Transverse colon (tissue), 4 donors: ENCODE results near the gene OBSCN. TPM values are rescaled to one million over a fixed set of nuclear protein-coding genes. Genes with fewer than 3 reads are reported as not detected.

ENCODE experiments used
- DNase-seq: peaks from one replicate; pipeline ENCODE4 v3.0.0-alpha.2; 2019
- H3K27ac ChIP-seq, 4 donors: fragments of 200-600 bp; sonication (generic); 2 replicates each; pipeline ENCODE4 v1.5.1; 2016 to 2018; ENCODE audit warnings: inconsistent platforms in 4 of 4
- H3K27me3 ChIP-seq: fragments of 200-600 bp; sonication (generic); 2 replicates; pipeline ENCODE4 v1.5.1; 2017; ENCODE audit warnings: inconsistent platforms
- H3K36me3 ChIP-seq, 4 donors: fragments of 200-600 bp; sonication (generic); 2 replicates each; pipeline ENCODE4 v1.5.1; 2017 to 2019; ENCODE audit warnings: inconsistent platforms in 4 of 4
- H3K4me1 ChIP-seq, 4 donors: fragments of 200-600 bp; sonication (generic); 2 replicates each; pipeline ENCODE4 v1.5.1; 2017 to 2020; ENCODE audit warnings: inconsistent platforms in 4 of 4
- H3K4me3 ChIP-seq, 4 donors: fragments of 200-600 bp; sonication (generic); 1 replicate in 1 of 4; 2 replicates in 3 of 4; pipeline versions ENCODE4 v1.5.1 to v1.6.1; 2017 to 2019; ENCODE audit warnings: inconsistent platforms in 4 of 4
- H3K9me3 ChIP-seq, 2 donors: fragments of 200-600 bp; sonication (generic); 2 replicates each; pipeline ENCODE4 v1.5.1; 2017 to 2019; ENCODE audit warnings: inconsistent platforms in 2 of 2
- EP300 ChIP-seq: sonication (generic); formaldehyde crosslinking; IDR thresholded peaks from one replicate; pipeline ENCODE4 v1.6.1; 2017; ENCODE audit warnings: antibody characterized with exemption, low read depth
- POLR2A ChIP-seq: fragments of 450-650 bp; IDR thresholded peaks from one replicate; pipeline ENCODE4 v1.6.1; 2016; ENCODE audit warnings: antibody characterized with exemption, mild to moderate bottlenecking, moderate library complexity
- POLR2AphosphoS5 ChIP-seq, 3 donors: sonication (generic); formaldehyde crosslinking; IDR thresholded peaks; one replicate each; pipeline ENCODE4 v1.6.1; 2016; ENCODE audit warnings: antibody characterized with exemption in 3 of 3
- WGBS, 2 donors: methylation state at CpG; one replicate each; pipeline ENCODE4 v1.1.5; 2018; ENCODE audit warnings: low coverage in 1 of 2; 5-methylcytosine and 5-hydroxymethylcytosine counted together
- in situ Hi-C, 4 donors: fragments of 200-750 bp; cut with MboI; loops; one replicate each; pipeline versions ENCODE4 v1.15.0 to v1.15.1; 2017; ENCODE audit warnings: low sequenced_read_pairs in 3 of 4, low pct_ligation_motif_present in 1 of 4, low pct_unique_long_range_greater_than_20kb in 1 of 4
- intact Hi-C: fragments of 100-400 bp; cut with DNase I; formaldehyde crosslinking; loops from one replicate; pipeline ENCODE4 v1.15.1; 2023; ENCODE audit warnings: low total_unique reads
- total RNA-seq, 4 donors: library from RNA; depleted of rRNA; stranded (reverse); fragments of >200 nt; gene quantifications; one replicate each; pipeline ENCODE4 v1.1.0, GENCODE V29; 2016
- TF ChIP-seq, protein P1 (sequence below), 5 experiments: fragments of 200-600 bp in 3 of 5; fragments of 450-650 bp in 2 of 5; sonication (generic) in 3 of 5; IDR thresholded peaks; 1 replicate in 2 of 5; 2 replicates in 3 of 5; pipeline ENCODE4 v1.5.1; 2016 to 2017; ENCODE audit warnings: antibody characterized with exemption in 5 of 5, inconsistent platforms in 3 of 5, mild to moderate bottlenecking in 2 of 5, moderate library complexity in 1 of 5

OBSCN gene
- total RNA-seq, 4 donors from 2014 or later = 11.9 to 21.7 (median 15.8) TPM

DNA sequence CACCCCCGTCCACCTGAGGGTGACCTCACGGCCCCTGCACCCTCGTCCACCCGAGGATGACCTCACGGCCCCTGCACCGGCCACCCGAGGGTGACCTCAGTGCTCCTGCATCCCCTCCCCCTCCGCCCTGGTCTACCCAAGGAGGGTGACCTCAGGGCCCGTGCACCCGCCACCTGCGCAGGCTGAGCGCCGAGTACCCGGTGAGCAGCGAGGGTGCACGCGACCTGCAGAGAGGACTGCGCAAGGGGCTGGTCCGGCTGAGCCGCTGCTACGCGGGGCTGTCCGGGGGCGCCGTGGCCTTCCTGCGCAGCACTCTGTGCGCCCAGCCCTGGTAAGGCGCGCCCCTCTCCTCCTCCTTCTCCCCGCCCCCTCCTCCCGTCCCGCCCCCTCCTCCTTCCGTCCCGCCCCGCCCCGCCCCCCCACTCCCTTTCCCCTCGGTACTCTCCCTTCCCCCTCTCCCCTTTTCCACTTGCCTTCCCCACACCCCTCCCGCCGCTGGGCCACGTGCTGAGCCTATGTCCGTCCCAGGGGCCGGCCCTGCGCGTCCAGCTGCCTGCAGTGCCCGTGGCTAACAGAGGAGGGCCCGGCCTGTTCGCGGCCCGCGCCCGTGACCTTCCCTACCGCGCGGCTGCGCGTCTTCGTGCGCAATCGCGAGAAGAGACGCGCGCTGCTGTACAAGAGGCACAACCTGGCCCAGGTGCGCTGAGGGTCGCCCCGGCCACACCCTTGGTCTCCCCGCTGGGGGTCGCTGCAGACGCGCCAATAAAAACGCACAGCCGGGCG lies 170.4 kb downstream of the OBSCN start:
- H3K4me1 ChIP-seq = peaks cover 5 to 23% (median 16%) of the 10 kb centered on the region in 4 donors
- no peaks in the 10 kb centered on the region for H3K36me3 ChIP-seq
- no peaks in the 10 kb centered on the region for H3K9me3 ChIP-seq
- intact Hi-C loops (no loop called here), in situ Hi-C loops (no loop called here)
- WGBS, 2 donors = 6% methylated on average over 61 of the region's 73 CpGs; no CpG with 5 or more reads in 1 of the 2 donors
- H3K4me3 ChIP-seq = peak overlapping the region; percentile 5 to 58 (median 38)
- peaks cover 16% of the 10 kb centered on the region for H3K27me3 ChIP-seq
- peak overlapping the region; percentile 4 to 48 (median 31) for H3K27ac ChIP-seq
- peak; percentile 56 for DNase-seq
- TF ChIP-seq, protein P1, sequence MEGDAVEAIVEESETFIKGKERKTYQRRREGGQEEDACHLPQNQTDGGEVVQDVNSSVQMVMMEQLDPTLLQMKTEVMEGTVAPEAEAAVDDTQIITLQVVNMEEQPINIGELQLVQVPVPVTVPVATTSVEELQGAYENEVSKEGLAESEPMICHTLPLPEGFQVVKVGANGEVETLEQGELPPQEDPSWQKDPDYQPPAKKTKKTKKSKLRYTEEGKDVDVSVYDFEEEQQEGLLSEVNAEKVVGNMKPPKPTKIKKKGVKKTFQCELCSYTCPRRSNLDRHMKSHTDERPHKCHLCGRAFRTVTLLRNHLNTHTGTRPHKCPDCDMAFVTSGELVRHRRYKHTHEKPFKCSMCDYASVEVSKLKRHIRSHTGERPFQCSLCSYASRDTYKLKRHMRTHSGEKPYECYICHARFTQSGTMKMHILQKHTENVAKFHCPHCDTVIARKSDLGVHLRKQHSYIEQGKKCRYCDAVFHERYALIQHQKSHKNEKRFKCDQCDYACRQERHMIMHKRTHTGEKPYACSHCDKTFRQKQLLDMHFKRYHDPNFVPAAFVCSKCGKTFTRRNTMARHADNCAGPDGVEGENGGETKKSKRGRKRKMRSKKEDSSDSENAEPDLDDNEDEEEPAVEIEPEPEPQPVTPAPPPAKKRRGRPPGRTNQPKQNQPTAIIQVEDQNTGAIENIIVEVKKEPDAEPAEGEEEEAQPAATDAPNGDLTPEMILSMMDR (IDR thresholded peaks at IDR 0.05) = peak; percentile 29 to 64 (median 39)
- TF ChIP-seq EP300 (no peak), POLR2A (no peak), POLR2AphosphoS5 (IDR thresholded peaks at IDR 0.05) (no peak)

DNA sequence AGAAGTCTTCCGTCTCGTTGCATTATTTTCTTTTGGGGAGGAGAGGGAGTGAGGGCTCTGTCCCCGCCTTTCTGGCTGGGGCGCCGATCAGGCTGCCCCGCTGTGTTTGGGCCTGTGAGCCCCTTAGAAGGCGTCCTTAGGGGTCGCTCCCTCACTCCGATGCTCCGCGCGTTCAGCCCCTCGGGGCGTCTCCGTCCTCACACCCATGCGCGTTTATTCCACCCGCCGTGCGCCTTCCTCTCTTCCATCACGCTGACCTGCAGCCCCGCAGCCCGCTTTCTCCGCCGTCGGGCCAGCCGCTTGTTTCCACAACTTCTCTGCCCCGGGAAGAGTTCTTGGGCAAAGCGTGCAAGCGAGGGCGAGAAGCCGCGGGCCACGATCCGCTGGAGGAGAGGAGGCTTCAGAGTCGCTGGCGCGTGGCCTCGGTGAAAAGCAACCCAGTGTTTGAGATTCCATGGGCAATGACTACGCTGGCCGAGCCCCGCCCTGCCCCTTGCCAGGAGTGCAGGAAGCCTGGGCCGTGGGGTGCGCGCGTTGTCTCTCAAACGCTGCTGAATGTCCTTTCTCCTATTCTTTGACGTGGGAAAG lies 171.1 kb downstream of the OBSCN start:
- TF ChIP-seq, protein P1 (IDR thresholded peaks at IDR 0.05) = no peak
- TF ChIP-seq POLR2A (no peak), POLR2AphosphoS5 (IDR thresholded peaks at IDR 0.05) (no peak), EP300 (no peak)
- Histone ChIP-seq H3K4me1 (peaks cover 5 to 23% (median 16%) of the 10 kb centered on the region in 4 donors), H3K27me3 (peaks cover 16% of the 10 kb centered on the region), H3K9me3 (no peaks in the 10 kb centered on the region), H3K4me3 (peak overlapping the region; percentile 5 to 58 (median 38)), H3K27ac (peak overlapping the region; percentile 4 to 48 (median 31)), H3K36me3 (no peaks in the 10 kb centered on the region)
- DNase-seq = peak; percentile 22
- intact Hi-C loops = no loop called here
- 5 to 33% methylated on average over 9 to 47 of the region's 48 CpGs for WGBS, 2 donors
- in situ Hi-C loops = no loop called here

DNA sequence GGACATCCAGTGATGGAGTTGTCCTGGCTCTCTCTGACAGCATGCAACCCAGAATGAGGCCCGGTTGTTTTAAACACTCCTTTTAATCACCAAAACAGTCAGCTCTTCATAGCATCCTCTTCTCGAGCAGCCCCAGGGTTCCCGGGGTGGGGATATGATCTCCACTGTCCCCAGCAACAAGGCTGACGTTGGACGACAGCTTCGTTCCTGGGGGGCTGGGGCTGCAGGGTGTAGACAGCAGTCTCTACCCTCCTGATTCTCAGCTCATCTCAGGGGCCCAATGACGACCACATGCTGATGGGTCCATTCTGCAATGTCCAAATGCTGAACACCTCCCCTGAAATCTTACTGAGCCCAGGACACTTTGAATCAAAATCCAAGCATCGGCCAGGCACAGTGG lies 171.8 kb downstream of the OBSCN start:
- no peak for DNase-seq
- Histone ChIP-seq H3K9me3 (no peaks in the 10 kb centered on the region), H3K4me1 (peaks cover 5 to 23% (median 16%) of the 10 kb centered on the region in 4 donors), H3K4me3 (no peak overlapping the region), H3K36me3 (no peaks in the 10 kb centered on the region), H3K27me3 (peaks cover 16% of the 10 kb centered on the region), H3K27ac (no peak overlapping the region)
- intact Hi-C loops (no loop called here), in situ Hi-C loops (no loop called here)
- 75% methylated on average over 8 of the region's 8 CpGs; no CpG with 5 or more reads in 1 of the 2 donors for WGBS, 2 donors
- no peak for TF ChIP-seq POLR2A
- no peak for TF ChIP-seq POLR2AphosphoS5 (IDR thresholded peaks at IDR 0.05)
- TF ChIP-seq EP300 = no peak
- TF ChIP-seq, protein P1 (IDR thresholded peaks at IDR 0.05) = no peak

DNA sequence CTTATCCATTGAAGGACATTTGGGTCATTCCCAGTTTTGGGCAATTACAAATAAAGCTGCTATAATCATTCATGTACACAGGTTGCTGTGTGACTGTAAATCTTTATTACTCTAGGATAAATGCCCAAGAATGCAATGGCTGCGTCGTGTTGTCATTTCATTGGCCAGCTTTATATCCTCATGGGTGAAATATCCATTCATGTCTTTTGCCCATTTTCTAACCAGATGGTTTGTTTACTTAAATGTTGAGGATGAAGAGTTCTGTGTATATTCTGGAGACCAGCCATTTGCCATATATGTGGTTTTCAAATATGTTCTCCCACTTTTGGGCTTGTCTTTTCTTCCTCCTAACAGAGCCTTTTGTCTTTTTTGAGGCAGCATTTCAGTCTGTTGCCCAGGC lies 173.5 kb downstream of the OBSCN start:
- no peak overlapping the region for H3K4me3 ChIP-seq
- WGBS, 2 donors = 38 to 40% methylated on average over 2 of the region's 2 CpGs
- no peaks in the 10 kb centered on the region for H3K36me3 ChIP-seq
- intact Hi-C loops (no loop called here), in situ Hi-C loops (no loop called here)
- H3K9me3 ChIP-seq = no peaks in the 10 kb centered on the region
- H3K27me3 ChIP-seq = peaks cover 16% of the 10 kb centered on the region
- peaks cover 5 to 23% (median 16%) of the 10 kb centered on the region in 4 donors for H3K4me1 ChIP-seq
- TF ChIP-seq, protein P1 (IDR thresholded peaks at IDR 0.05) = no peak
- TF ChIP-seq EP300 (no peak), POLR2A (no peak), POLR2AphosphoS5 (IDR thresholded peaks at IDR 0.05) (no peak)
- no peak overlapping the region for H3K27ac ChIP-seq
- no peak for DNase-seq
